Stomach (tissue), 4 donors: ENCODE results near the gene C1GALT1.

Experiments used
- CTCF ChIP-seq, 7 experiments: fragments of 450-650 bp in 4 of 7; fragments of 200-600 bp in 3 of 7; sonication (generic) in 3 of 7; IDR thresholded peaks; one replicate each; pipeline ENCODE4 v1.5.1; 2016 to 2019; ENCODE audit warnings: antibody characterized with exemption in 7 of 7, control low read depth in 2 of 7, mild to moderate bottlenecking in 1 of 7
- EP300 ChIP-seq: sonication (generic); formaldehyde crosslinking; IDR thresholded peaks from one replicate; pipeline ENCODE4 v1.6.1; 2017; ENCODE audit warnings: antibody characterized with exemption
- POLR2A ChIP-seq, 4 donors: fragments of 450-650 bp; IDR thresholded peaks; one replicate each; pipeline ENCODE4 v1.6.1; 2016; ENCODE audit warnings: antibody characterized with exemption in 4 of 4, control low read depth in 2 of 4, mild to moderate bottlenecking in 1 of 4, moderate library complexity in 1 of 4
- POLR2AphosphoS5 ChIP-seq, 3 donors: sonication (generic); formaldehyde crosslinking; IDR thresholded peaks; one replicate each; pipeline ENCODE4 v1.6.1; 2016; ENCODE audit warnings: antibody characterized with exemption in 3 of 3

GRCh38 chr7:7183838-7184463 is 1.6 kb downstream of the C1GALT1 start:
- TF ChIP-seq CTCF (IDR thresholded peaks at IDR 0.05) (no peak), POLR2A (IDR thresholded peaks at IDR 0.05) (no peak), POLR2AphosphoS5 (IDR thresholded peaks at IDR 0.05) (no peak), EP300 (no peak)
